Measurements from ENCODE around the gene TRMO. TPM values are rescaled to one million over a fixed set of nuclear protein-coding genes. Genes with fewer than 3 reads are reported as not detected.

Gene TRMO
- total and polyA plus RNA-seq, 2 experiments from 2014 or later: 5.0 to 6.4 TPM

GRCh38 chr9:97910357-97910756 lies 11.9 kb downstream of the TRMO start:
- Histone ChIP-seq H3K79me2 (replicated peaks; ENCODE audit: insufficient read depth) (no peaks in the 10 kb centered on the region), H3F3A (replicated peaks; ENCODE audit: low read depth) (no peaks in the 10 kb centered on the region), H3K36me3 (ENCODE audit: insufficient read depth) (no peaks in the 10 kb centered on the region; the same call in 1 of the 2 replicates), H3K9me2 (ENCODE audit: insufficient read depth) (no peaks in the 10 kb centered on the region), H3K27me3 (ENCODE audit: insufficient read depth) (no peaks in the 10 kb centered on the region), H4K20me1 (replicated peaks; ENCODE audit: insufficient read depth) (no peaks in the 10 kb centered on the region; the same call in 1 of the 2 replicates), H2AFZ (no peak overlapping the region), H3K4me3 (no peak overlapping the region), H3K4me2 (no peak overlapping the region), H3K27ac (ENCODE audit: low read depth) (no peak overlapping the region), H3K4me1 (ENCODE audit: insufficient read depth) (no peaks in the 10 kb centered on the region)
- H3K27ac Mint-ChIP-seq: no peak overlapping the region
- DNase-seq (ENCODE audit: low spot score) (no peak), ATAC-seq (no peak)
- H3K4me1 Mint-ChIP-seq: no peaks in the 10 kb centered on the region
- no peaks in the 10 kb centered on the region for H3K9me3 Mint-ChIP-seq
- peaks cover 6% of the 10 kb centered on the region; the same call in 2 of the 3 replicates for H3K36me3 Mint-ChIP-seq (ENCODE audit: low read depth)
- H3K27me3 Mint-ChIP-seq (ENCODE audit: insufficient read depth, low read depth, poor library complexity): no peaks in the 10 kb centered on the region
- H3K4me3 Mint-ChIP-seq: no peak overlapping the region
- TF ChIP-seq ZNF462 (CRISPR knock-in tag; IDR thresholded peaks at IDR 0.05): no peak

DNA sequence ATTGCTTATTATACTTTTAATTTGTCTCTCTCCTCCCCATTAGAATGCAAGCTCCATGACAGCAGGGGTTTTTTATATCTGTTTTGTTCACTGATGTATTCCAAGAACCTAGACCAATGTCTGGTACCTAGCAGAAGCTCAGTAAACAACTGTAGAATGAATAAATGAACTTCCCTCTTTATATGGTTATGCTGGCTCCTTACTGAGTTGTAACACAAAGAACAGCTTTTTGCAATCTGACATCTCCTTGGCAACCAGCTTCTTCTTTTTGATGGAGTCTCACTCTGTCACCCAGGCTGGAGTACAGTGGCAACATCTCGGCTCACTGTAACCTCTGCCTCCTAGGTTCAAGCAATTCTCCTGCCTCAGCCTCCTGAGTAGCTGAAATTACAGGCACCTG lies 13.6 kb downstream of the TRMO start:
- Mint-ChIP-seq H3K4me1 (no peaks in the 10 kb centered on the region), H3K9me3 (no peaks in the 10 kb centered on the region)
- no peak for ATAC-seq
- TF ChIP-seq ZNF331 (CRISPR knock-in tag; IDR thresholded peaks at IDR 0.05; ENCODE audit: low read depth) (no peak), POLR2AphosphoS5 (IDR thresholded peaks at IDR 0.05; ENCODE audit: low read depth) (no peak), REST (IDR thresholded peaks at IDR 0.05; ENCODE audit: unreplicated experiment) (no peak), EZH2phosphoT487 (IDR thresholded peaks at IDR 0.05; ENCODE audit: unreplicated experiment) (no peak), NANOG (IDR thresholded peaks at IDR 0.05; ENCODE audit: borderline replicate concordance) (no peak), STAT1 (IDR thresholded peaks at IDR 0.05; ENCODE audit: unreplicated experiment) (no peak), ZNF114 (CRISPR knock-in tag; IDR thresholded peaks at IDR 0.05) (no peak), CREB1 (CRISPR knock-in tag; IDR thresholded peaks at IDR 0.05; ENCODE audit: low read depth) (no peak), JUNB (IDR thresholded peaks at IDR 0.05; ENCODE audit: unreplicated experiment) (no peak), EZH2 (IDR thresholded peaks at IDR 0.05; ENCODE audit: low read depth, unreplicated experiment) (no peak)

More for the DNA sequence above, 13.6 kb downstream of the TRMO start:
- Histone ChIP-seq H3K4me1 (ENCODE audit: insufficient read depth) (no peaks in the 10 kb centered on the region), H3F3A (replicated peaks; ENCODE audit: low read depth) (no peaks in the 10 kb centered on the region), H3K27ac (ENCODE audit: low read depth) (no peak overlapping the region), H4K20me1 (replicated peaks; ENCODE audit: insufficient read depth) (no peaks in the 10 kb centered on the region; the same call in 1 of the 2 replicates), H3K9me2 (ENCODE audit: insufficient read depth) (no peaks in the 10 kb centered on the region), H3K4me3 (no peak overlapping the region), H2AFZ (no peak overlapping the region), H3K79me2 (replicated peaks; ENCODE audit: insufficient read depth) (no peaks in the 10 kb centered on the region), H3K4me2 (no peak overlapping the region), H3K36me3 (ENCODE audit: insufficient read depth) (no peaks in the 10 kb centered on the region; the same call in 1 of the 2 replicates), H3K27me3 (ENCODE audit: insufficient read depth) (no peaks in the 10 kb centered on the region)
- peaks cover 6% of the 10 kb centered on the region; the same call in 2 of the 3 replicates for H3K36me3 Mint-ChIP-seq (ENCODE audit: low read depth)
- no peak overlapping the region for H3K27ac Mint-ChIP-seq
- H3K27me3 Mint-ChIP-seq (ENCODE audit: insufficient read depth, low read depth, poor library complexity): no peaks in the 10 kb centered on the region
- H3K4me3 Mint-ChIP-seq: no peak overlapping the region
- DNase-seq (ENCODE audit: low spot score): no peak

Measured in GM23338 (cell line).